Liver (tissue), 3 donors: ENCODE data around the gene AOPEP.

Experiments
- CTCF ChIP-seq: fragments of 150-350 bp; IDR thresholded peaks from 2 replicates; pipeline ENCODE4 v1.5.1; 2017; ENCODE audit warnings: improper control_type of control experiment, low read depth, low read length; ENCODE audit not compliant: missing input control
- HNF4A ChIP-seq, 2 donors: conservative IDR thresholded peaks; 2 replicates each; pipeline ENCODE4 v1.6.1; 2016; ENCODE audit warnings: antibody characterized with exemption in 2 of 2, mild to moderate bottlenecking in 2 of 2
- HNF4G ChIP-seq: IDR thresholded peaks from 2 replicates; pipeline ENCODE4 v1.6.1; 2016; ENCODE audit warnings: antibody characterized with exemption
- JUND ChIP-seq, 2 donors: IDR thresholded peaks; 2 replicates each; pipeline ENCODE4 v1.6.1; 2016; ENCODE audit warnings: antibody characterized with exemption in 2 of 2
- donor health status: healthy.
- donor health status: healthy.

GRCh38 chr9:95067057-95067456 lies 340.6 kb downstream of the AOPEP start:
- TF ChIP-seq JUND (IDR thresholded peaks at IDR 0.05) (no peak), HNF4G (no peak), CTCF (no peak), HNF4A (conservative IDR thresholded peaks at IDR 0.05) (no peak)
